Activated B cell treated with CpG ODN at 0.5 μM for 24 hours (primary cell): ENCODE measurements around the gene CAPZA1. TPM values are rescaled to one million over a fixed set of nuclear protein-coding genes. Genes with fewer than 3 reads are reported as not detected.
A peak's percentile ranks its signal among the peaks of the same experiment; 100 is the strongest.

Experiments used
- ATAC-seq: fragments of 200-7000 bp; cut with Tn5 transposase; one replicate; pipeline ENCODE4 v1.10.0; 2021; ENCODE audit warnings: low read depth, mild to moderate bottlenecking, moderate library complexity
- CTCF ChIA-PET: fragments of 350-600 bp; sonication (Branson Sonifier 250); formaldehyde crosslinking; loops from one replicate; lab custom pipeline; 2021; ENCODE audit warnings: antibody characterized with exemption; lab: Charles Lee
- POLR2A ChIA-PET: fragments of 350-600 bp; sonication (Branson Sonifier 250); formaldehyde crosslinking; loops from one replicate; lab custom pipeline; 2021; ENCODE audit warnings: antibody characterized with exemption; lab: Charles Lee
- DNase-seq: peaks from one replicate; pipeline ENCODE4 v3.0.0; 2022
- H3K27ac Mint-ChIP-seq: one replicate; pipeline ENCODE4 v1.8.0; 2020; ENCODE audit warnings: mixed read lengths
- H3K27me3 Mint-ChIP-seq: one replicate; pipeline ENCODE4 v1.8.0; 2021; ENCODE audit warnings: mixed read lengths
- H3K36me3 Mint-ChIP-seq: one replicate; pipeline ENCODE4 v1.8.0; 2021; ENCODE audit warnings: low read depth, mixed read lengths
- H3K4me1 Mint-ChIP-seq: one replicate; pipeline ENCODE4 v1.8.0; 2021; ENCODE audit warnings: mixed read lengths
- H3K4me3 Mint-ChIP-seq: one replicate; pipeline ENCODE4 v1.8.0; 2020; ENCODE audit warnings: mild to moderate bottlenecking, mixed read lengths
- H3K9me3 Mint-ChIP-seq: one replicate; pipeline ENCODE4 v1.8.0; 2020; ENCODE audit warnings: mixed read lengths
- CTCF ChIP-seq: fragments of 200-600 bp; IDR thresholded peaks from one replicate; pipeline ENCODE4 v1.8.0; 2022; ENCODE audit warnings: antibody characterized with exemption, mild to moderate bottlenecking
- intact Hi-C: fragments of 100-400 bp; cut with micrococcal nuclease; formaldehyde crosslinking; loops from one replicate; pipeline ENCODE4 v1.15.1; 2024
- total RNA-seq: library from RNA; stranded (reverse); gene quantifications from 2 replicates; pipeline ENCODE4 v1.2.3, GENCODE V29; 2022

CAPZA1 gene
- total RNA-seq, 1 donor from 2014 or later: 227 TPM

- Mint-ChIP-seq H3K4me1 (peaks cover 38% of the 10 kb centered on the region), H3K4me3 (peak overlapping the region; percentile 97), H3K9me3 (no peaks in the 10 kb centered on the region), H3K36me3 (peaks cover 39% of the 10 kb centered on the region), H3K27me3 (no peaks in the 10 kb centered on the region), H3K27ac (peak overlapping the region; percentile 88)
- POLR2A ChIA-PET: interaction anchor here (0.6 to 4.7 kb wide), 15 partner anchors 9 to 283 kb away, joined by 3 to 39 read pairs (median 4); partner anchors contain the start of genes CAPZA1, PPM1J and ST7L
- ATAC-seq: peak; percentile 3
- intact Hi-C loops: loop anchor here (1.0 to 10.0 kb wide), 5 partner anchors 26 to 169 kb away; partner anchors contain the start of genes RHOC and WNT2B
- CTCF ChIA-PET: interaction anchor here (1.1 to 3.8 kb wide), 11 partner anchors 10 to 399 kb away, joined by 3 to 29 read pairs (median 6); partner anchors contain the start of genes LRIG2, PPM1J and RHOC
- no peak for TF ChIP-seq CTCF
- no peak for DNase-seq
Measured at GRCh38 chr1:112673592-112674439, 54.2 kb downstream of the CAPZA1 start.

DNA sequence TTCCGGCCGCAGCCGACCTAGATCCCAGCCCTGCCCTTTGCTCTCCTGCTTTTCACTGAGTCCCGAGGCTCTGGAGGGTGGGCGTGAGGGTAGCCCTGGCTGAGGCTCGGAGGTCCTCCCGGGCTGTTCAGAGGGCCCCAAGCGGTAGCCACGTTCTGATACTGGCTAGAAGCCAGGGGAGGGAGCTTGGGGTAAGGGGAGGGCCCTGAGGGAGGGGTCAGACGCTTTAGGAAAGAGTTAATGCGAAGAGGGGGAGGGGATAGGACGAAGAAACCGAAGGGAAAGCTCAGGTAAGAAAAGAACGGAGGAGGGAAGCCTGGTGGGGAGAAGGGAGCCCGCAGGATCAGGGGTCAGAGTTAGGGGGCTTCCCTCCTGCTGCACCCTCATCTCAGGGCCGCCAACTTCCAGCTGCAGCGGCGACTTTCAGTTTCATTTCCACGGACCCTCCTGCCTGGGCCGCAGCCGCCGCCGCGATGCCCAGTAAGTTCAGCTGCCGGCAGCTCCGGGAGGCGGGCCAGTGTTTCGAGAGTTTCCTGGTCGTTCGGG is 54.9 kb downstream of the CAPZA1 start, which contains the start of gene MOV10:
Gene MOV10 (plus strand): TSS at position 220 of the 546 bp plus-strand sequence. CDS start 254 bp downstream, at position 474.
- ChIA-PET POLR2A (interaction anchor here (0.6 to 4.7 kb wide), 17 partner anchors 10 to 283 kb away, joined by 3 to 39 read pairs (median 4); partner anchors contain the start of genes CAPZA1, PPM1J, RHOC and ST7L), CTCF (interaction anchor here (1.0 to 3.8 kb wide), 8 partner anchors 25 to 398 kb away, joined by 3 to 29 read pairs (median 6); partner anchors contain the start of genes LRIG2, PPM1J and RHOC)
- Mint-ChIP-seq H3K4me1 (peaks cover 35% of the 10 kb centered on the region), H3K27me3 (no peaks in the 10 kb centered on the region), H3K36me3 (peaks cover 32% of the 10 kb centered on the region), H3K27ac (peak within 1 kb of the TSS; percentile 88), H3K9me3 (no peaks in the 10 kb centered on the region), H3K4me3 (peak within 1 kb of the TSS; percentile 97)
- intact Hi-C loops: loop anchor here (1.0 to 10.0 kb wide), 5 partner anchors 26 to 170 kb away; partner anchors contain the start of genes RHOC and WNT2B
- ATAC-seq (peak; percentile 69), DNase-seq (peak; percentile 45)
- no peak for TF ChIP-seq CTCF

DNA sequence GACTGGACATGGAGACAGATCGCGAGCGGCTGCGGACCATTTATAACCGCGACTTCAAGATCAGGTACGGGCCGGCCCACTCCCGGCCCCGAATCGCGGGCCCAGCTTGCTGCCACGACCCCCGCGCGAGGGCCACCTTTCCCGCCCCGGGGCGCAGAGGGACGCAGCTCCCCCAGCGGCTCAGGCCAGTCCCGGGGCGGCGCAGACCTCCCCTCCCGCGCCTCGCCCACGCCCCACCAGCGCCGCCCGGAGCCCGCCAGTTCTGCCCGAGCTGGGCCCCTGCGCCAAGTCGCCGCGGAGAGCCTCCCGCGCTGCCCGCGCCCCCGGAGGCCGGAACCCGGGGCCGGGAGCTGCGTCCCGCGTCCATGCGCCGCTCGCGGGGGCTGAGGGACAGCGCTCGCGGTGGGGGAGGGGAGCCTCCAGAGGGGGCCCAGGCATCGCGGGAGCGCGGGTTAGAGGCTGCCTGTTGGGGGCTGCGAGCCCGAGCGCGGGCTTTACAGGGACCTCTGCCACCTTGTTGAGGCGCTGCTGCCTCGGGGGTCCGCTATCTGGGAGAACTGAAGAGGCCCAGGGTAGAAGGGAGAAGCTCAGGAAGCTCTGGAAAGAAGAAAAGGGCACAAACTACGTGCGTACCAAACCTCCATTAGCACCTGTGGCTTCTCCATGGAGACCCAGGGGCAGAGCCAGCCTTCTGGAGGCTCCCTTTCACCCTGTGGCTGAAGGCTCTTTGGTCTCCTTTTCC is 55.5 kb downstream of the CAPZA1 start:
- Mint-ChIP-seq H3K27ac (peak overlapping the region; percentile 88), H3K4me3 (peak overlapping the region; percentile 97), H3K9me3 (no peaks in the 10 kb centered on the region), H3K36me3 (peaks cover 25% of the 10 kb centered on the region), H3K27me3 (no peaks in the 10 kb centered on the region), H3K4me1 (peaks cover 35% of the 10 kb centered on the region)
- ChIA-PET CTCF (interaction anchor here (1.0 to 3.8 kb wide), 8 partner anchors 25 to 398 kb away, joined by 3 to 29 read pairs (median 6); partner anchors contain the start of genes LRIG2, PPM1J and RHOC), POLR2A (interaction anchor here (0.7 to 4.7 kb wide), 14 partner anchors 10 to 284 kb away, joined by 3 to 39 read pairs (median 4); partner anchors contain the start of genes CAPZA1, PPM1J, RHOC and ST7L)
- ATAC-seq (peak; percentile 53), DNase-seq (peak; percentile 55)
- intact Hi-C loops: loop anchor here (1.0 to 10.0 kb wide), 5 partner anchors 25 to 170 kb away; partner anchors contain the start of genes RHOC and WNT2B
- TF ChIP-seq CTCF: no peak

DNA sequence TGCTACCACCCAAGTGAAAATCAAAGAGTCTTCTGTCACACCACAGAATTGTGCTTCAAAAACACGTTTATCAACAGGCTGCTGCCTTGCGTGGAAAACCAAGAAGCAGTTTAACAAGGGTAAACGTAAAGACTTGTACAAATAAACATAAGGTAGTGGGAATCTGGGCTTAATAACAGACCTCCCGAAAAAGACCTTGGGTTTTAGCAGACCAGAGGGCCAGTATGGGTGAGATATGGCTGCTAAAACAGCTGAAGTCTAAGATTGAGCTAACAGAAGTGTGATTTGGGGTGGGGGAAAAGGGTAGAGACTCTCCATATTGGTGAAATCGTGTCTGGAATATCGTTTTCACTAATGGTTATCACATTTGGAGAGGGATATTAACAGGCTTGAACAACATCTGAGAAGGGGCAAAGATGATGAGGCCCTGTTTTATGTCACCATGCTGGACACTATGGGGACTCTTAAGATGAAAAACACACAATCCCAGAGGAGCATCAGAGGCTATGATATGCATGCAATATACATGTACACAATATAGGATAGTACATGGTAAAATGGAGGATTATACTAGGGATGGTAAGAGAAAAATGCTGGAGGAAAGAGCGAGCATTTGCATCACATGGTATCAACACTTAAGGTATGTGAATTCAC is 56.2 kb downstream of the CAPZA1 start:
- no peak for DNase-seq
- CTCF ChIA-PET: interaction anchor here (0.6 to 3.8 kb wide), 5 partner anchors 26 to 285 kb away, joined by 3 to 29 read pairs (median 4); partner anchors contain the start of gene RHOC

More for the DNA sequence above, 56.2 kb downstream of the CAPZA1 start:
- H3K27ac Mint-ChIP-seq: peak overlapping the region; percentile 27
- peaks cover 35% of the 10 kb centered on the region for H3K4me1 Mint-ChIP-seq
- H3K4me3 Mint-ChIP-seq: peak overlapping the region; percentile 80
- no peak for TF ChIP-seq CTCF
- no peak for ATAC-seq
- intact Hi-C loops: loop anchor here (10.0 kb wide), 1 partner anchor 171 kb away; the partner anchor contains the start of gene WNT2B
- POLR2A ChIA-PET: interaction anchor here (0.5 to 4.7 kb wide), 7 partner anchors 24 to 238 kb away, joined by 3 to 39 read pairs (median 12); partner anchors contain the start of genes CAPZA1, PPM1J and ST7L
- H3K27me3 Mint-ChIP-seq: no peaks in the 10 kb centered on the region
- peaks cover 18% of the 10 kb centered on the region for H3K36me3 Mint-ChIP-seq
- no peaks in the 10 kb centered on the region for H3K9me3 Mint-ChIP-seq
